SU-DHL-6 (cell line): ENCODE results near the gene LLCFC1.

Experiments used
- H2AFZ ChIP-seq: fragments of 200-600 bp; sonication (generic); 2 replicates; pipeline ENCODE4 v1.6.1; 2014; ENCODE audit warnings: low read depth, mild to moderate bottlenecking, moderate library complexity, mixed read lengths, antibody characterized with exemption, low read length; ENCODE audit not compliant: severe bottlenecking
- H3F3A ChIP-seq: fragments of 200-600 bp; shearing (Covaris generic); 2 replicates; pipeline ENCODE4 v1.6.0; 2016; ENCODE audit warnings: antibody characterized with exemption, mild to moderate bottlenecking; ENCODE audit not compliant: insufficient read depth
- H3K27ac ChIP-seq: fragments of 200-600 bp; sonication (generic); 2 replicates; pipeline ENCODE4 v1.5.1; 2016; ENCODE audit warnings: low read depth, mild to moderate bottlenecking, low read length, moderate library complexity, mixed read lengths
- H3K27me3 ChIP-seq: fragments of 200-600 bp; sonication (generic), shearing (Covaris generic); 2 replicates; pipeline ENCODE4 v1.6.0; 2014; ENCODE audit warnings: mild to moderate bottlenecking, low read length
- H3K36me3 ChIP-seq: fragments of 200-600 bp; sonication (generic); 2 replicates; pipeline ENCODE4 v1.6.1; 2014; ENCODE audit warnings: mild to moderate bottlenecking, low read length, mixed read lengths
- H3K4me2 ChIP-seq: fragments of 300-600, 200-600 bp; shearing (Covaris generic), sonication (generic); 2 replicates; pipeline ENCODE4 v1.6.0; 2014; ENCODE audit warnings: low read length, low read depth, mild to moderate bottlenecking; ENCODE audit not compliant: poor library complexity, severe bottlenecking
- H3K4me3 ChIP-seq: fragments of 200-600 bp; sonication (generic); 2 replicates; pipeline ENCODE4 v1.5.1; 2014; ENCODE audit warnings: antibody characterized with exemption, low read length, mild to moderate bottlenecking, mixed read lengths; ENCODE audit not compliant: insufficient read depth, poor library complexity, severe bottlenecking
- H3K79me2 ChIP-seq: fragments of 200-600 bp; sonication (generic); 2 replicates; pipeline ENCODE4 v1.6.1; 2014; ENCODE audit warnings: mild to moderate bottlenecking, low read length, moderate library complexity; ENCODE audit not compliant: insufficient read depth
- H3K9ac ChIP-seq: fragments of 200-600 bp; sonication (generic); 2 replicates; pipeline ENCODE4 v1.7.0; 2014; ENCODE audit warnings: mild to moderate bottlenecking, low read length
- H3K9me2 ChIP-seq: fragments of 200-600 bp; sonication (generic); replicated peaks from 2 replicates; pipeline ENCODE4 v1.6.1; 2014; ENCODE audit warnings: low read length; ENCODE audit not compliant: insufficient read depth
- H3K9me3 ChIP-seq: fragments of 200-600 bp; sonication (generic); 2 replicates; pipeline ENCODE4 v1.6.1; 2014; ENCODE audit warnings: low read length, mixed read lengths; ENCODE audit not compliant: insufficient read depth
- H4K20me1 ChIP-seq: fragments of 200-600 bp; sonication (generic); 2 replicates; pipeline ENCODE4 v1.6.1; 2014; ENCODE audit warnings: low read depth, mild to moderate bottlenecking, antibody characterized with exemption, low read length, moderate library complexity, mixed read lengths
- CTCF ChIP-seq: fragments of 200-600 bp; sonication (generic); IDR thresholded peaks from one replicate; pipeline ENCODE4 v1.5.1; 2017; ENCODE audit warnings: antibody characterized with exemption, mild to moderate bottlenecking, low read length, moderate library complexity; ENCODE audit not compliant: insufficient read depth, poor library complexity, severe bottlenecking
- EZH2phosphoT487 ChIP-seq: fragments of 200-600 bp; sonication (generic), shearing (Covaris generic); conservative IDR thresholded peaks from 2 replicates; pipeline ENCODE4 v1.6.1; 2018; ENCODE audit warnings: mild to moderate bottlenecking, antibody characterized with exemption, low read length, moderate library complexity, mixed read lengths

The LLCFC1 gene

GRCh38 chr7:142901426-142902259 is 37.6 kb upstream of the LLCFC1 start:
- Histone ChIP-seq H3K79me2 (no peaks in the 10 kb centered on the region), H3K4me2 (no peak overlapping the region), H3K36me3 (no peaks in the 10 kb centered on the region), H3F3A (no peaks in the 10 kb centered on the region), H3K9me2 (no peaks in the 10 kb centered on the region), H3K4me3 (no peak overlapping the region), H4K20me1 (no peaks in the 10 kb centered on the region), H3K27me3 (no peaks in the 10 kb centered on the region), H3K9me3 (peaks cover 5% of the 10 kb centered on the region), H3K27ac (no peak overlapping the region), H3K9ac (no peak overlapping the region), H2AFZ (no peak overlapping the region)
- TF ChIP-seq CTCF: no peak
- TF ChIP-seq EZH2phosphoT487: no peak

GRCh38 chr7:142904128-142904527 is 35.2 kb upstream of the LLCFC1 start:
- Histone ChIP-seq H3K27me3 (no peaks in the 10 kb centered on the region), H3K9me2 (no peaks in the 10 kb centered on the region), H3K4me2 (no peak overlapping the region), H3K9me3 (peaks cover 5% of the 10 kb centered on the region), H3K79me2 (no peaks in the 10 kb centered on the region), H4K20me1 (no peaks in the 10 kb centered on the region), H2AFZ (no peak overlapping the region), H3K9ac (no peak overlapping the region), H3K36me3 (no peaks in the 10 kb centered on the region), H3K27ac (no peak overlapping the region), H3F3A (no peaks in the 10 kb centered on the region), H3K4me3 (no peak overlapping the region)
- TF ChIP-seq CTCF (no peak), EZH2phosphoT487 (no peak)

GRCh38 chr7:142905759-142906158 is 33.5 kb upstream of the LLCFC1 start:
- no peak overlapping the region for H3K27ac ChIP-seq
- H3F3A ChIP-seq: no peaks in the 10 kb centered on the region
- H3K36me3 ChIP-seq: no peaks in the 10 kb centered on the region
- TF ChIP-seq EZH2phosphoT487 (no peak), CTCF (no peak)
- no peak overlapping the region for H2AFZ ChIP-seq
- no peaks in the 10 kb centered on the region for H3K79me2 ChIP-seq
- H3K4me2 ChIP-seq: no peak overlapping the region
- H3K9me2 ChIP-seq: no peaks in the 10 kb centered on the region
- H3K9me3 ChIP-seq: peaks cover 5% of the 10 kb centered on the region
- H3K27me3 ChIP-seq: no peaks in the 10 kb centered on the region
- no peaks in the 10 kb centered on the region for H4K20me1 ChIP-seq
- no peak overlapping the region for H3K9ac ChIP-seq
- H3K4me3 ChIP-seq: no peak overlapping the region
